Rectal smooth muscle tissue (tissue), 1 donor: Measurements from ENCODE around the gene MAP3K7CL.

Source experiments
- H3K27ac ChIP-seq: one replicate; pipeline ENCODE4 v1.7.0; 2013; ENCODE audit warnings: low read depth, low read length, inconsistent platforms
- H3K27me3 ChIP-seq: one replicate; pipeline ENCODE4 v1.7.0; 2013; ENCODE audit warnings: low read length; ENCODE audit not compliant: control insufficient read depth, insufficient read depth
- H3K36me3 ChIP-seq: one replicate; pipeline ENCODE4 v1.7.0; 2013; ENCODE audit warnings: low read length; ENCODE audit not compliant: control insufficient read depth, insufficient read depth
- H3K4me1 ChIP-seq: one replicate; pipeline ENCODE4 v1.7.0; 2013; ENCODE audit warnings: low read length; ENCODE audit not compliant: control insufficient read depth, insufficient read depth
- H3K4me3 ChIP-seq: one replicate; pipeline ENCODE4 v1.7.0; 2013; ENCODE audit warnings: low read length
- H3K9ac ChIP-seq: one replicate; pipeline ENCODE4 v1.7.0; 2013; ENCODE audit warnings: low read length

Gene MAP3K7CL

GRCh38 chr21:29130270-29130969 is at the start of gene MAP3K7CL:
MAP3K7CL (plus strand) TSS chr21:29130644; CDS start chr21:29133345, 2,701 bp downstream.
- Histone ChIP-seq H3K9ac (no peak within 1 kb of the TSS), H3K27ac (peak within 1 kb of the TSS; percentile 45), H3K4me3 (no peak within 1 kb of the TSS), H3K36me3 (no peaks in the 10 kb centered on the region), H3K4me1 (no peaks in the 10 kb centered on the region), H3K27me3 (no peaks in the 10 kb centered on the region)

GRCh38 chr21:29082046-29082815 is 48.2 kb upstream of the MAP3K7CL start:
- H3K4me1 ChIP-seq: peaks cover 2% of the 10 kb centered on the region
- H3K27ac ChIP-seq: no peak overlapping the region
- no peaks in the 10 kb centered on the region for H3K27me3 ChIP-seq
- H3K36me3 ChIP-seq: no peaks in the 10 kb centered on the region
- H3K9ac ChIP-seq: no peak overlapping the region
- H3K4me3 ChIP-seq: no peak overlapping the region

- H3K27ac ChIP-seq: no peak overlapping the region
- H3K36me3 ChIP-seq: no peaks in the 10 kb centered on the region
- no peak overlapping the region for H3K9ac ChIP-seq
- H3K27me3 ChIP-seq: no peaks in the 10 kb centered on the region
- no peak overlapping the region for H3K4me3 ChIP-seq
- no peaks in the 10 kb centered on the region for H3K4me1 ChIP-seq
These were observed 47.1 kb upstream of the MAP3K7CL start for GRCh38 chr21:29083306-29083705.

GRCh38 chr21:29084372-29084771 is 46.1 kb upstream of the MAP3K7CL start:
- Histone ChIP-seq H3K27me3 (no peaks in the 10 kb centered on the region), H3K36me3 (no peaks in the 10 kb centered on the region), H3K27ac (no peak overlapping the region), H3K9ac (no peak overlapping the region), H3K4me1 (no peaks in the 10 kb centered on the region), H3K4me3 (no peak overlapping the region)

- no peak overlapping the region for H3K27ac ChIP-seq
- no peak overlapping the region for H3K9ac ChIP-seq
- no peaks in the 10 kb centered on the region for H3K36me3 ChIP-seq
- no peaks in the 10 kb centered on the region for H3K27me3 ChIP-seq
- no peak overlapping the region for H3K4me3 ChIP-seq
- no peaks in the 10 kb centered on the region for H3K4me1 ChIP-seq
These were observed 45.2 kb upstream of the MAP3K7CL start for GRCh38 chr21:29085106-29085752.

- Histone ChIP-seq H3K36me3 (no peaks in the 10 kb centered on the region), H3K27ac (no peak overlapping the region)
These were observed 39.4 kb upstream of the MAP3K7CL start for GRCh38 chr21:29091033-29091432.

GRCh38 chr21:29092102-29092959 is 38.1 kb upstream of the MAP3K7CL start:
- H3K27me3 ChIP-seq: no peaks in the 10 kb centered on the region
- no peaks in the 10 kb centered on the region for H3K4me1 ChIP-seq
- H3K9ac ChIP-seq: no peak overlapping the region
- no peaks in the 10 kb centered on the region for H3K36me3 ChIP-seq
- H3K27ac ChIP-seq: no peak overlapping the region
- no peak overlapping the region for H3K4me3 ChIP-seq

More at GRCh38 chr21:29091033-29091432, 39.4 kb upstream of the MAP3K7CL start:
- Histone ChIP-seq H3K27me3 (no peaks in the 10 kb centered on the region), H3K4me1 (no peaks in the 10 kb centered on the region), H3K4me3 (no peak overlapping the region), H3K9ac (no peak overlapping the region)

GRCh38 chr21:29096218-29097015 is 34.0 kb upstream of the MAP3K7CL start:
- Histone ChIP-seq H3K4me3 (no peak overlapping the region), H3K36me3 (no peaks in the 10 kb centered on the region), H3K9ac (no peak overlapping the region), H3K4me1 (no peaks in the 10 kb centered on the region), H3K27me3 (no peaks in the 10 kb centered on the region), H3K27ac (no peak overlapping the region)

- Histone ChIP-seq H3K27me3 (no peaks in the 10 kb centered on the region), H3K27ac (no peak overlapping the region), H3K4me3 (no peak overlapping the region), H3K9ac (no peak overlapping the region), H3K36me3 (no peaks in the 10 kb centered on the region), H3K4me1 (no peaks in the 10 kb centered on the region)
These were observed 32.3 kb upstream of the MAP3K7CL start for GRCh38 chr21:29098156-29098555.

- no peak overlapping the region for H3K9ac ChIP-seq
- no peak overlapping the region for H3K27ac ChIP-seq
- no peak overlapping the region for H3K4me3 ChIP-seq
These were observed 27.6 kb upstream of the MAP3K7CL start for GRCh38 chr21:29102791-29103257.

GRCh38 chr21:29104239-29104708 is 26.2 kb upstream of the MAP3K7CL start:
- Histone ChIP-seq H3K36me3 (no peaks in the 10 kb centered on the region), H3K4me1 (no peaks in the 10 kb centered on the region), H3K9ac (no peak overlapping the region), H3K27ac (no peak overlapping the region), H3K4me3 (no peak overlapping the region), H3K27me3 (no peaks in the 10 kb centered on the region)

More at GRCh38 chr21:29102791-29103257, 27.6 kb upstream of the MAP3K7CL start:
- Histone ChIP-seq H3K27me3 (no peaks in the 10 kb centered on the region), H3K36me3 (no peaks in the 10 kb centered on the region), H3K4me1 (no peaks in the 10 kb centered on the region)
